Lower lobe of right lung (tissue), 2 donors: Measurements from ENCODE around the gene SESTD1. TPM values are rescaled to one million over a fixed set of nuclear protein-coding genes. Genes with fewer than 3 reads are reported as not detected.

Experiments used
- ATAC-seq, 2 donors: fragments of 200-7000 bp; cut with Tn5 transposase; one replicate each; pipeline ENCODE4 v1.9.1; 2020 to 2022; ENCODE audit warnings: mild to moderate bottlenecking in 2 of 2, moderate library complexity in 2 of 2
- DNase-seq: peaks from one replicate; pipeline ENCODE4 v3.0.0-alpha.2; 2020
- H3K27ac ChIP-seq: fragments of 200-600 bp; one replicate; pipeline ENCODE4 v1.8.0; 2022
- H3K27me3 ChIP-seq: fragments of 200-600 bp; one replicate; pipeline ENCODE4 v1.8.0; 2022; ENCODE audit warnings: low read depth
- H3K36me3 ChIP-seq: fragments of 200-600 bp; one replicate; pipeline ENCODE4 v1.8.0; 2022; ENCODE audit warnings: mild to moderate bottlenecking
- H3K4me1 ChIP-seq: fragments of 200-600 bp; one replicate; pipeline ENCODE4 v1.8.0; 2022
- H3K4me3 ChIP-seq: fragments of 200-600 bp; one replicate; pipeline ENCODE4 v1.8.0; 2022; ENCODE audit warnings: mild to moderate bottlenecking
- H3K9me3 ChIP-seq: fragments of 200-600 bp; one replicate; pipeline ENCODE4 v1.8.0; 2022
- intact Hi-C: fragments of 100-400 bp; cut with DNase I; formaldehyde crosslinking; loops from one replicate; pipeline ENCODE4 v1.11.0; 2022
- total RNA-seq: library from RNA; stranded (reverse); fragmentation: NEBNext Ultra II Directional; extraction: Animal tissue kit (Norgen Biotek cat#: 25700); gene quantifications from one replicate; pipeline ENCODE4 v1.2.1, GENCODE V29; 2021
- TF ChIP-seq, protein P1 (sequence below): fragments of 200-600 bp; IDR thresholded peaks from one replicate; pipeline ENCODE4 v1.8.0; 2022; ENCODE audit warnings: antibody characterized with exemption, mild to moderate bottlenecking
- donor health status: DM: no; HTN: yes; CAD: no; lungs with severe emphysema.

SESTD1 gene
- total RNA-seq, 1 donor from 2014 or later, result 107 TPM

DNA sequence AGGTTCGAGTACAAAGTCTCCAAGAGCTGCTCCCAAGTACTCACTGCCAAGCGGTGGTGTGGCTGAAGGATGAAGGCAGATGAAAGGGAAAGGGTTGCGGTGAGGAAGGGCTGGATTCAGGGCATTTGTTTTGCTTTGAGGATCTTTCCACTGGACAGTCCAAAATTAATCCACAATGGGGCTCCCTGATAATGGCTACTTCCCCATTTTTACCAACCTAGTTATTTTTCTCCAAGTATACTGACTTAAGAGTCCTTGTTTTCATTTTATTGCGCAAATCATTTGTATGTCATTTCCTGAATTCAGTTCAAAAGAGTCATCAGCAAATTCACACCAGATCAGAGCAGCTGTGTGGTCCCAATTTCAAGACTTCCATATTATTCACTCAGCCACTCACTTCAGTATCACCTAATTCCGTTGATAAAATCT lies 464 bp upstream of the SESTD1 start:
- H3K27ac ChIP-seq, result peak overlapping the region; percentile 88
- no peaks in the 10 kb centered on the region for H3K36me3 ChIP-seq
- ATAC-seq, result peak; percentile 20 to 40
- DNase-seq, result no peak
- TF ChIP-seq, protein P1, sequence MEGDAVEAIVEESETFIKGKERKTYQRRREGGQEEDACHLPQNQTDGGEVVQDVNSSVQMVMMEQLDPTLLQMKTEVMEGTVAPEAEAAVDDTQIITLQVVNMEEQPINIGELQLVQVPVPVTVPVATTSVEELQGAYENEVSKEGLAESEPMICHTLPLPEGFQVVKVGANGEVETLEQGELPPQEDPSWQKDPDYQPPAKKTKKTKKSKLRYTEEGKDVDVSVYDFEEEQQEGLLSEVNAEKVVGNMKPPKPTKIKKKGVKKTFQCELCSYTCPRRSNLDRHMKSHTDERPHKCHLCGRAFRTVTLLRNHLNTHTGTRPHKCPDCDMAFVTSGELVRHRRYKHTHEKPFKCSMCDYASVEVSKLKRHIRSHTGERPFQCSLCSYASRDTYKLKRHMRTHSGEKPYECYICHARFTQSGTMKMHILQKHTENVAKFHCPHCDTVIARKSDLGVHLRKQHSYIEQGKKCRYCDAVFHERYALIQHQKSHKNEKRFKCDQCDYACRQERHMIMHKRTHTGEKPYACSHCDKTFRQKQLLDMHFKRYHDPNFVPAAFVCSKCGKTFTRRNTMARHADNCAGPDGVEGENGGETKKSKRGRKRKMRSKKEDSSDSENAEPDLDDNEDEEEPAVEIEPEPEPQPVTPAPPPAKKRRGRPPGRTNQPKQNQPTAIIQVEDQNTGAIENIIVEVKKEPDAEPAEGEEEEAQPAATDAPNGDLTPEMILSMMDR, result no peak
- peak overlapping the region; percentile 80 for H3K4me3 ChIP-seq
- H3K9me3 ChIP-seq, result no peaks in the 10 kb centered on the region
- intact Hi-C loops, result no loop called here
- H3K27me3 ChIP-seq, result no peaks in the 10 kb centered on the region
- H3K4me1 ChIP-seq, result peaks cover 30% of the 10 kb centered on the region

DNA sequence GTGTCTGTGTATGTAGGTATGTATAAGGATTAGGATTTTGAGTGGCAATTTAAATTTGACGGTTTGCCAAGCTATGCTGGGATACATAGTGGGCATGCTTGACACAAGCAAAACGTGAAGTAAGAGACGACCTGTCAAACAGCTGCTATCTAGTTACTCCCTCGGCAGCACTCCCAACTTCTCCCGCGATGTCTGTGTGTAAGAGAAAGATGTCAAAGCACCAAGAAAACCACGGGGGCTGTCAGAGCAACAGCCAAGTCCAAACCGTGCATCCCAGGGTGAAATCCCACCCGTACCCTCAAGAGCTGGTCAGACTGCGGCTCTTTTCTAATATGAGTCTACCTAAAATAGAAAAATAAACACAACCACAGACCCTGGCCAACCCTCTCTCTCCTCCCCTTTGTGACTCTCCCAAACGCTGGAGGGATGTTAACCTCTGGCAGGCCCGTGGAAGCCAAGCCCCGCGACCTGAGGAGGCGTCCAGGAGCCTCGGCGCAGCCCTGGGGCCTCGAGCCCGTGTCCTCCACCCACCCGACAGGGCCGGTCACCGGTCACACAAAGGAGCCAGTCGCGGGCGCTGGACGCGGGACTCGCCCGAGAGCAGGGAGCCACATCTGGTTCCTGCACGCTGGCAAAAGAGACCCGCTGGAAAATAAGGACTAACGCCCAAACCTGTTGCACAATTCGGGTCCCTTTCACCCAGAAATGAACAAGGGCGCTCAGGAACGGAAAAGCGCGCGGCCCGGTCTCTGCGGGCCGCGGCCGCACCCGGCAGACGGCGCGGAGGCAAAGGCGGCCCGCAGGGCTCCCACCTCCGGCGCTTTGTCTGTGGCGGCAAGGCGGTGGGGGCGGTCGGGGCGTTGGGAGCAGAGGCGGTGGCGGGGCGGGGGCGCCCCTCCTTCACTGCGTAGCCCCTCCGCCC lies 925 bp downstream of the SESTD1 start:
- DNase-seq (peak; percentile 78), ATAC-seq (peak; percentile 51 to 62)
- no peaks in the 10 kb centered on the region for H3K36me3 ChIP-seq
- peak overlapping the region; percentile 80 for H3K4me3 ChIP-seq
- no peaks in the 10 kb centered on the region for H3K9me3 ChIP-seq
- intact Hi-C loops, result no loop called here
- TF ChIP-seq, protein P1, result no peak
- peak overlapping the region; percentile 88 for H3K27ac ChIP-seq
- peaks cover 32% of the 10 kb centered on the region for H3K4me1 ChIP-seq
- H3K27me3 ChIP-seq, result no peaks in the 10 kb centered on the region

DNA sequence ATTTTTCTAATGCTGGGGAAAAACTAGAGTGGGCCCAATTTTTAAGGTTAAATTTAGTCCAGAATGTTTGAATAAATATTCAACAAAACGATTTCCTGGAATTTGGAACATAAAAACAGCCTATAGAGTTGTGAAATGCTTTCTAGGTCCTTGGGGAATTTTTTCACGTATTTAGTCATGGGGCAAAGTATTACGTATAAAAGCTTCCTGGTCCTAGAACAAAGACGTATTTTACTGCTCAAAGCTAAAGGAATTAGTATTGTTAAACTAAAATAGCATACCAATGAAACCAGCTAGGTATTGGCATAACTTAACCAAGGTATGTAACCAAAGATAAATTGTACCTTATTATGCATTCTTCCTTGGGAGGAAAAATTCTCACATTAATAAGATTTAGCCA lies 1.6 kb downstream of the SESTD1 start:
- H3K27me3 ChIP-seq, result no peaks in the 10 kb centered on the region
- H3K4me1 ChIP-seq, result peaks cover 31% of the 10 kb centered on the region
- no peak for ATAC-seq
- TF ChIP-seq, protein P1, result no peak
- DNase-seq, result no peak
- H3K27ac ChIP-seq, result peak overlapping the region; percentile 88
- H3K4me3 ChIP-seq, result peak overlapping the region; percentile 80
- no peaks in the 10 kb centered on the region for H3K36me3 ChIP-seq
- intact Hi-C loops, result no loop called here
- H3K9me3 ChIP-seq, result no peaks in the 10 kb centered on the region

DNA sequence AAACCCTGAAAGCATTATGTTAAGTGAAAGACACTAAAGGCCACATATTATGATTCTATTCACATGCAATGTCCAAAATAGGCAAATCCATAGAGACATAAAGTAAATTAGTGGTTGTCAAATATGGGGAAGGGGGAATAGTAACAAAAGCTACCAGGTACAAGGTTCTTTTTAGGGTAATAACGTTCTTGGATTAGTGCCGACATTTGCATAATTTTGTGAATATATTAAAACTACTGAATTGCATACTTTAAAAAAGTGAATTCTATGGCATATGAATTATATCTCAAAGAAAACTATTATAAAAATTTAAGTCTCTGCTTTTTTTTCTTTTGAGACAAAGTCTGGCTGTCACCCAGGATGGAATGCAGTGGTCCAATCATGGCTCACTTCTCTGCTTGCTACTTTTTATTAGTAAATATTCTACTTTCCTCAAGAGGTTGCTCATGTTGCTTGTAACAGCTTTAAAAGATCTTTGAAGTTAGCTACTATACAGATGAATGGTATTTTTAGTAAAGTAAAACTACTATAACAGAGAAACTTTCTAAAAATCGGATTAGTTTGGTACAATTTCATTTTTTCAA lies 2.5 kb downstream of the SESTD1 start:
- Histone ChIP-seq H3K4me3 (peak overlapping the region; percentile 80), H3K27ac (no peak overlapping the region), H3K9me3 (no peaks in the 10 kb centered on the region), H3K36me3 (no peaks in the 10 kb centered on the region), H3K27me3 (no peaks in the 10 kb centered on the region), H3K4me1 (peaks cover 27% of the 10 kb centered on the region)
- intact Hi-C loops, result no loop called here
- ATAC-seq (no peak), DNase-seq (no peak)
- TF ChIP-seq, protein P1, result no peak

DNA sequence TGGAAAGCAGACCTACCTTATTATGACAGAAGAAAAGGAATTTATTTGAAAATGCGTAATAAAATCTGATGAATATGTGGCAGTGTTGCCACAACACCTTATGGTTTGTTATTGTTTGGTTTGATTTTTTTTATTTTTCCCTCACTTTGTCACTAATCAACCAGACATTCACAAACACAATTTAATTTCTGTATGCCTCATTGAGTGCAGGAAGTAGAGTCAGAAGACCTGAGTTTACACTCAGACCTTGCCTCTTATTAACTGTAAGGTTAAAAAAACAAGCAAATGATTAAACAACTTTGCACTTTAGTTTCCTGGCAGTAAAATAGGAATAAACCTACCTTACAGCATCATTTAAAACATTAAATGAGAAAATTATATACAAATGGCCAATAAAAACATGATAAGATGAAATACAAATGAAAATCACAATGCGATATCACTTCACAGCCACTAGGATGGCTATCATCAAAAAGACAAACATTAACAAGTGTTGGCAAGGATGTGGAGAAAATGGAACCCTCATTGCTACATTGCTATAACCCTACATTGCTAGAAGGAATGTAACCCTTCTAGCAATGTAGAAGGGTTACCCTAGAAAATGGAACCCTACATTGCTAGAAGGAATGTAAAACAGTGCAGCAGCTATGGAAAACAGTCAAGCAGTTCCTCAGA lies 3.3 kb downstream of the SESTD1 start:
- Histone ChIP-seq H3K4me1 (peaks cover 27% of the 10 kb centered on the region), H3K9me3 (no peaks in the 10 kb centered on the region), H3K36me3 (no peaks in the 10 kb centered on the region), H3K4me3 (no peak overlapping the region), H3K27ac (no peak overlapping the region), H3K27me3 (no peaks in the 10 kb centered on the region)
- no peak for DNase-seq
- ATAC-seq, result no peak
- TF ChIP-seq, protein P1, result no peak
- intact Hi-C loops, result no loop called here
